ENCODE data around the gene FRMD4A.
"Not testable (repeated sequence)": the region's sequence is repeated elsewhere in the genome, so short reads cannot be mapped to it uniquely, and the experiment has no call there.

Gene FRMD4A

DNA sequence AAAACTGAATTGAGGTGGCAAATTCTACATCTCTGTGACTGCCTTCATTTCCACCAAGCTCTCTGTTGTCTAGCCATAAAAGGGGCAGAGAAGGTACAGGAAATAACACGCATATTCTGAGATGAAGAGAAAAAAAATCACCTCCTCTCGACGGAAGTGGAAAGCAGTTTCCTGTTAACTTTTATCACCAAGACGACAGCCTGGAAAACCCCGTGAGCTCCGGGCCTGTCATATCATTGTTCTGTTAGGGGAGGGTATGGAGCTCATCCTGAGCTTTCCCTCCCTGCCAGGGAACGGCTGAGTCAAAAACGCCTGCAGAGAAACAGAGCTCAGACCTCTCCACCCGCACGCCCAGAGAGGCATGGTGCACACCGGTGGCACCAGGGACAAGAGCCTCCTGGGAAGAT is 543.7 kb downstream of the FRMD4A start:
- TF ChIP-seq, protein P1, sequence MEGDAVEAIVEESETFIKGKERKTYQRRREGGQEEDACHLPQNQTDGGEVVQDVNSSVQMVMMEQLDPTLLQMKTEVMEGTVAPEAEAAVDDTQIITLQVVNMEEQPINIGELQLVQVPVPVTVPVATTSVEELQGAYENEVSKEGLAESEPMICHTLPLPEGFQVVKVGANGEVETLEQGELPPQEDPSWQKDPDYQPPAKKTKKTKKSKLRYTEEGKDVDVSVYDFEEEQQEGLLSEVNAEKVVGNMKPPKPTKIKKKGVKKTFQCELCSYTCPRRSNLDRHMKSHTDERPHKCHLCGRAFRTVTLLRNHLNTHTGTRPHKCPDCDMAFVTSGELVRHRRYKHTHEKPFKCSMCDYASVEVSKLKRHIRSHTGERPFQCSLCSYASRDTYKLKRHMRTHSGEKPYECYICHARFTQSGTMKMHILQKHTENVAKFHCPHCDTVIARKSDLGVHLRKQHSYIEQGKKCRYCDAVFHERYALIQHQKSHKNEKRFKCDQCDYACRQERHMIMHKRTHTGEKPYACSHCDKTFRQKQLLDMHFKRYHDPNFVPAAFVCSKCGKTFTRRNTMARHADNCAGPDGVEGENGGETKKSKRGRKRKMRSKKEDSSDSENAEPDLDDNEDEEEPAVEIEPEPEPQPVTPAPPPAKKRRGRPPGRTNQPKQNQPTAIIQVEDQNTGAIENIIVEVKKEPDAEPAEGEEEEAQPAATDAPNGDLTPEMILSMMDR (IDR thresholded peaks at IDR 0.05; ENCODE audit: low read depth, low read length, missing control alignments), result no peak
- in situ Hi-C loops (cut with HindIII; ENCODE audit: low pct_ligation_motif_present, low sequenced_read_pairs), result no loop called here
- H3K4me3 ChIP-seq (ENCODE audit: low read depth, low read length), result no peak overlapping the region
- peak overlapping the region; percentile 94 for H3K27ac ChIP-seq
- peak; percentile 91 for DNase-seq
- H3K36me3 ChIP-seq (replicated peaks), result peaks cover 19% of the 10 kb centered on the region
- no peaks in the 10 kb centered on the region for H3K27me3 ChIP-seq (replicated peaks)

DNA sequence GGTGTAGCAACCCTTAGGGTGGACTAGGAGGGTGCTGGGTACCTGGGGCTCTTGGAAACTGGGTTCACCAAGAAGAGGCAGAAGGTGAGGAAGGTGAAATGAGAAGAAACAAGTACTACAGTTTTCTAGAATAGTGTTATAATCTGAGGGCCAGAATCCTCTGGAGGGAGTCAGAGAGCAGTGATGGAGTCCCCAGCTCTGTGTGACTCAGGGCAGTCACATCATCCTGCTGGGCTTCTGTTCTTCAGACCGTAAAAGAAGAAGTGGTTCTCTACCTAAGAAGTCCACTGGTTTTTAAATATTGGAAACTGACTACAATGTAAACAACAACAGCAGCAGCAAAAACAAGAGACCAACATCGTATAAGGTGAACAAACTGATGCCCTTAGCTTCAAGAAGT is 546.7 kb downstream of the FRMD4A start:
- DNase-seq, result peak; percentile 67
- Histone ChIP-seq H3K27ac (no peak overlapping the region), H3K27me3 (replicated peaks) (no peaks in the 10 kb centered on the region), H3K4me3 (ENCODE audit: low read depth, low read length) (no peak overlapping the region), H3K36me3 (replicated peaks) (peaks cover 3% of the 10 kb centered on the region)
- in situ Hi-C loops (cut with HindIII; ENCODE audit: low pct_ligation_motif_present, low sequenced_read_pairs), result no loop called here
- TF ChIP-seq, protein P1 (IDR thresholded peaks at IDR 0.05; ENCODE audit: low read depth, low read length, missing control alignments), result peak; percentile 75

- TF ChIP-seq, protein P1 (IDR thresholded peaks at IDR 0.05; ENCODE audit: low read depth, low read length, missing control alignments), result no peak
- Histone ChIP-seq H3K4me3 (ENCODE audit: low read depth, low read length) (no peak overlapping the region), H3K27ac (no peak overlapping the region), H3K36me3 (replicated peaks) (peaks cover 7% of the 10 kb centered on the region), H3K27me3 (replicated peaks) (no peaks in the 10 kb centered on the region)
- in situ Hi-C loops (cut with HindIII; ENCODE audit: low pct_ligation_motif_present, low sequenced_read_pairs), result no loop called here
- no peak for DNase-seq
These were observed 551.0 kb downstream of the FRMD4A start for GRCh38 chr10:13779748-13780147.

GRCh38 chr10:13778693-13778960 is 552.1 kb downstream of the FRMD4A start:
- DNase-seq; H3K4me3 ChIP-seq (ENCODE audit: low read depth, low read length); in situ Hi-C loops (cut with HindIII; ENCODE audit: low pct_ligation_motif_present, low sequenced_read_pairs); H3K36me3 ChIP-seq (replicated peaks); H3K27ac ChIP-seq; H3K27me3 ChIP-seq (replicated peaks): not testable (repeated sequence)

- Histone ChIP-seq H3K36me3 (replicated peaks) (peaks cover 9% of the 10 kb centered on the region), H3K4me3 (ENCODE audit: low read depth, low read length) (no peak overlapping the region), H3K27ac (peak overlapping the region; percentile 83), H3K27me3 (replicated peaks) (no peaks in the 10 kb centered on the region)
- TF ChIP-seq, protein P1 (IDR thresholded peaks at IDR 0.05; ENCODE audit: low read depth, low read length, missing control alignments), result no peak
- in situ Hi-C loops (cut with HindIII; ENCODE audit: low pct_ligation_motif_present, low sequenced_read_pairs), result no loop called here
- DNase-seq, result peak; percentile 50
These were observed 553.8 kb downstream of the FRMD4A start for GRCh38 chr10:13776861-13777311.

DNA sequence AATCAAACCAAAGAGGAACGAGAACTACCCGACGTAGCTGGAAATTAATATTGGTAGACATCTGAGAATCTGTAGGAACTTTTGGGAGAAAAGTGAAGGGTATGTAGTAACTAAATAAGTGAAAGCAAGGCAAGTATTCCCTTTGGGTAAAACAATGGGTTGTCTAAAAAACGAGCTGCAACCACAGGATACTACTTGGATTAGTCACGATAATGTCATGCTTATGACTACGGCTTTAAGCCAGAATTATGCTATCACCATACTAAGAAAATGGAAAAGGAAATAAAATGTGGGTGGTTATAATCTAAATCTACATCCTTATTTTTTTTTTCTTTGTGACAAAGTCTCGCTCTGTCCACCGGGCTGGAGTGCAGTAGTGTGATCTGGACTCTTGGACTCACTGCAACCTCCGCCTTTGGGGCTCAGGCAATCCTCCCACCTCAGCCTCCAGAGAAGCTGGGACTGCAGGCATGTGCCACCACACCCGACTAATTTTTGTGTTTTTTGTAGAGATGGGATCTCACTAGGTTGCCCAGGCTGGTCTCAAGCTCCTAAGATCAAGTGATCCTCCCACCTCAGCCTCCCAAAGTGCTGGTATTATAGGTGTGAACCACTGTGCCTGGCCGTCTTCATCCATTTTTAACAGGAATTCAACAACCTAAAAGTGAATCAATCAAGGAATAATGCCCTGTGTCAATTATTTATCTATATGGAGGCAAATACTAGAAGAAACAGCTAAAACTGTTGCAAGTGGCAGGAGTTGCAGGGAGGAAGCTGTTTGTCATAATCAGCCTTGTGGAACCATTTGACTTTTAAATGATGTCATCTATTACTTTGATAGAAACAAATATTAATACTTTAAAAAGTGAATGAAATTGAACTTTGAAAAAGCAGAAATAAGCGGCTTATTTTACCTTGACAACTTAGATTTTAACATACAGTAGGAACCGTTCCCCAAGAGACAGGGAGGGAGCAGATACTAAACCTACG is 554.6 kb downstream of the FRMD4A start:
- H3K4me3 ChIP-seq (ENCODE audit: low read depth, low read length), result no peak overlapping the region
- DNase-seq, result peak; percentile 68
- TF ChIP-seq, protein P1 (IDR thresholded peaks at IDR 0.05; ENCODE audit: low read depth, low read length, missing control alignments), result no peak
- H3K36me3 ChIP-seq (replicated peaks), result peaks cover 9% of the 10 kb centered on the region
- H3K27ac ChIP-seq, result peak overlapping the region; percentile 83
- no peaks in the 10 kb centered on the region for H3K27me3 ChIP-seq (replicated peaks)
- in situ Hi-C loops (cut with HindIII; ENCODE audit: low pct_ligation_motif_present, low sequenced_read_pairs), result no loop called here

All from brain microvascular endothelial cell (primary cell).